Measurements from ENCODE around the gene MBTPS1. TPM values are rescaled to one million over a fixed set of nuclear protein-coding genes. Genes with fewer than 3 reads are reported as not detected.

The MBTPS1 gene
- total RNA-seq, 2 donors from 2014 or later, result 69.6 to 80.7 TPM

- Histone ChIP-seq H3K9me3 (no peaks in the 10 kb centered on the region), H3K36me3 (no peaks in the 10 kb centered on the region), H3K4me1 (no peaks in the 10 kb centered on the region), H3K9ac (ENCODE audit: low read depth in 2 of 2, low read length in 2 of 2) (no peak overlapping the region), H3K4me3 (no peak overlapping the region), H3K27me3 (peaks cover 16% of the 10 kb centered on the region), H3K27ac (no peak overlapping the region)
- no peak for TF ChIP-seq CTCF (IDR thresholded peaks at IDR 0.05)
- no peak for DNase-seq
- intact Hi-C loops (cut with DNase I), result no loop called here
Measured at GRCh38 chr16:84040226-84040822, 76.4 kb downstream of the MBTPS1 start.

GRCh38 chr16:84039696-84040095 lies 77.0 kb downstream of the MBTPS1 start:
- Histone ChIP-seq H3K9me3 (no peaks in the 10 kb centered on the region), H3K4me3 (no peak overlapping the region), H3K4me1 (no peaks in the 10 kb centered on the region), H3K27ac (no peak overlapping the region), H3K36me3 (no peaks in the 10 kb centered on the region), H3K9ac (ENCODE audit: low read depth in 2 of 2, low read length in 2 of 2) (no peak overlapping the region), H3K27me3 (peaks cover 16% of the 10 kb centered on the region)
- TF ChIP-seq CTCF (IDR thresholded peaks at IDR 0.05), result no peak
- intact Hi-C loops (cut with DNase I), result no loop called here
- DNase-seq, result no peak

- intact Hi-C loops (cut with DNase I), result no loop called here
- Histone ChIP-seq H3K27ac (no peak overlapping the region), H3K9ac (ENCODE audit: low read depth in 2 of 2, low read length in 2 of 2) (no peak overlapping the region), H3K9me3 (no peaks in the 10 kb centered on the region), H3K27me3 (peaks cover 8% of the 10 kb centered on the region), H3K36me3 (no peaks in the 10 kb centered on the region), H3K4me3 (no peak overlapping the region), H3K4me1 (no peaks in the 10 kb centered on the region)
- DNase-seq, result no peak
- no peak for TF ChIP-seq CTCF (IDR thresholded peaks at IDR 0.05)
Measured at GRCh38 chr16:84038469-84038868, 78.3 kb downstream of the MBTPS1 start.

GRCh38 chr16:84036982-84037425 lies 79.7 kb downstream of the MBTPS1 start:
- H3K4me1 ChIP-seq, result no peaks in the 10 kb centered on the region
- no peak overlapping the region for H3K27ac ChIP-seq
- no peak for DNase-seq
- no peaks in the 10 kb centered on the region for H3K27me3 ChIP-seq
- intact Hi-C loops (cut with DNase I), result no loop called here
- TF ChIP-seq CTCF (IDR thresholded peaks at IDR 0.05), result no peak
- no peaks in the 10 kb centered on the region for H3K36me3 ChIP-seq
- H3K9me3 ChIP-seq, result no peaks in the 10 kb centered on the region
- H3K9ac ChIP-seq (ENCODE audit: low read depth in 2 of 2, low read length in 2 of 2), result no peak overlapping the region
- no peak overlapping the region for H3K4me3 ChIP-seq

DNA sequence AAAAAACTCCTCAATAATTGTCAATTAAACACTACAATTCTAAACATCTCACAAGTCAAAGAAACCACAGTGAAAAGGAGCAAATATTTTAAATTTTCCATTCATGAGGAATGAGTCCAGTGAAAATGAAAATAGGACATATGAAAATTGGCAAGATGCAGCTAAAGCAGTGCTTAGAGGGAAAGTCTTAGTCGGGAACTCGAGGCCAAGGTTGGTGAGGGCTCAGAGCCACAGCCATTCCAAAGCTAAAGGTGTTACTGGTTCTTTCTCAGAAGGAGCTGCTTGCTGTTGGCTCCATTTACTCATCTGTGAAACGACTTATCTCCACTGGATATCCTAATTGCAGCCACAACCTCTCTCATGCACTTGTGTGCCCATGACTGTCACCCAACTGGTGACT lies 80.6 kb downstream of the MBTPS1 start:
- Histone ChIP-seq H3K9ac (ENCODE audit: low read depth in 2 of 2, low read length in 2 of 2) (no peak overlapping the region), H3K4me1 (no peaks in the 10 kb centered on the region), H3K9me3 (no peaks in the 10 kb centered on the region), H3K36me3 (no peaks in the 10 kb centered on the region), H3K4me3 (no peak overlapping the region), H3K27me3 (no peaks in the 10 kb centered on the region), H3K27ac (no peak overlapping the region)
- no peak for TF ChIP-seq CTCF (IDR thresholded peaks at IDR 0.05)
- no peak for DNase-seq
- intact Hi-C loops (cut with DNase I), result no loop called here

Data from colonic mucosa (tissue), 4 donors.